Measurements from ENCODE around the gene D2HGDH. TPM values are rescaled to one million over a fixed set of nuclear protein-coding genes. Genes with fewer than 3 reads are reported as not detected.
"Not testable (repeated sequence)": the region's sequence is repeated elsewhere in the genome, so short reads cannot be mapped to it uniquely, and the experiment has no call there.

The D2HGDH gene
- total RNA-seq, 2 donors from 2014 or later: 38.7 to 55.3 TPM

DNA sequence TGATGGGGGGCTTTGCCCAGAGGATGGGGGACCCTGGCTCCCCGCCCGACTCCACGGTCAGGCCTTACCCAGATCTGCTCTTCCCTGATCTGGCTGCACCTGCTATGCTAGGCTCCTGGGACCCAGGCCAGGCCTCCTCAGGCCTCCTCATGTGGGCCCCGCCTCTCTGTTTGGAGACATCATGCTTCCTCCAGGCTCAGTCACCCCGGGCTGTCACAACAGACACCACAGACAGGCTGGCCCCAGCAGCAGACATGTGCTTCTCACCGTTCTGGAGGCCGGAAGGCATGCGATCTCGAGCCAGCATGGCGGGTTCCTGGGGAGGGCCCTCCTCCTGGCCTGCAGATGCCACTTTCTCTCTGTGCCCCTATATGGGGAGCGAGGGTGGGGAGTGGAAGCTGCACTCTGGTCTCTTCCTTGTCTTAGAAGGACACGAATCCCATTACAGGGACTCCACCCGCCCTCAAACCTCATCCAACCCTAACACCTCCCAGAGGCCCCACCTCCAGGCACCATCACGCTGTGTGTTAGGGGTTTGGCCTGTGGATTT lies 63.7 kb downstream of the D2HGDH start:
- DNase-seq (ENCODE audit: low spot score): no peak
- intact Hi-C loops (cut with DNase I): no loop called here
- Histone ChIP-seq H3K36me3 (no peaks in the 10 kb centered on the region), H3K4me3 (no peak overlapping the region), H3K27me3 (replicated peaks; ENCODE audit: insufficient read depth) (no peaks in the 10 kb centered on the region), H3K9me3 (no peaks in the 10 kb centered on the region), H3K4me1 (replicated peaks) (no peaks in the 10 kb centered on the region), H3K27ac (no peak overlapping the region)
- WGBS: 89% methylated on average over 14 of the region's 14 CpGs
- no peak for TF ChIP-seq POLR2AphosphoS5 (IDR thresholded peaks at IDR 0.05)
- TF ChIP-seq POLR2A (IDR thresholded peaks at IDR 0.05): no peak
- TF ChIP-seq, protein P1, sequence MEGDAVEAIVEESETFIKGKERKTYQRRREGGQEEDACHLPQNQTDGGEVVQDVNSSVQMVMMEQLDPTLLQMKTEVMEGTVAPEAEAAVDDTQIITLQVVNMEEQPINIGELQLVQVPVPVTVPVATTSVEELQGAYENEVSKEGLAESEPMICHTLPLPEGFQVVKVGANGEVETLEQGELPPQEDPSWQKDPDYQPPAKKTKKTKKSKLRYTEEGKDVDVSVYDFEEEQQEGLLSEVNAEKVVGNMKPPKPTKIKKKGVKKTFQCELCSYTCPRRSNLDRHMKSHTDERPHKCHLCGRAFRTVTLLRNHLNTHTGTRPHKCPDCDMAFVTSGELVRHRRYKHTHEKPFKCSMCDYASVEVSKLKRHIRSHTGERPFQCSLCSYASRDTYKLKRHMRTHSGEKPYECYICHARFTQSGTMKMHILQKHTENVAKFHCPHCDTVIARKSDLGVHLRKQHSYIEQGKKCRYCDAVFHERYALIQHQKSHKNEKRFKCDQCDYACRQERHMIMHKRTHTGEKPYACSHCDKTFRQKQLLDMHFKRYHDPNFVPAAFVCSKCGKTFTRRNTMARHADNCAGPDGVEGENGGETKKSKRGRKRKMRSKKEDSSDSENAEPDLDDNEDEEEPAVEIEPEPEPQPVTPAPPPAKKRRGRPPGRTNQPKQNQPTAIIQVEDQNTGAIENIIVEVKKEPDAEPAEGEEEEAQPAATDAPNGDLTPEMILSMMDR (IDR thresholded peaks at IDR 0.05): no peak

DNA sequence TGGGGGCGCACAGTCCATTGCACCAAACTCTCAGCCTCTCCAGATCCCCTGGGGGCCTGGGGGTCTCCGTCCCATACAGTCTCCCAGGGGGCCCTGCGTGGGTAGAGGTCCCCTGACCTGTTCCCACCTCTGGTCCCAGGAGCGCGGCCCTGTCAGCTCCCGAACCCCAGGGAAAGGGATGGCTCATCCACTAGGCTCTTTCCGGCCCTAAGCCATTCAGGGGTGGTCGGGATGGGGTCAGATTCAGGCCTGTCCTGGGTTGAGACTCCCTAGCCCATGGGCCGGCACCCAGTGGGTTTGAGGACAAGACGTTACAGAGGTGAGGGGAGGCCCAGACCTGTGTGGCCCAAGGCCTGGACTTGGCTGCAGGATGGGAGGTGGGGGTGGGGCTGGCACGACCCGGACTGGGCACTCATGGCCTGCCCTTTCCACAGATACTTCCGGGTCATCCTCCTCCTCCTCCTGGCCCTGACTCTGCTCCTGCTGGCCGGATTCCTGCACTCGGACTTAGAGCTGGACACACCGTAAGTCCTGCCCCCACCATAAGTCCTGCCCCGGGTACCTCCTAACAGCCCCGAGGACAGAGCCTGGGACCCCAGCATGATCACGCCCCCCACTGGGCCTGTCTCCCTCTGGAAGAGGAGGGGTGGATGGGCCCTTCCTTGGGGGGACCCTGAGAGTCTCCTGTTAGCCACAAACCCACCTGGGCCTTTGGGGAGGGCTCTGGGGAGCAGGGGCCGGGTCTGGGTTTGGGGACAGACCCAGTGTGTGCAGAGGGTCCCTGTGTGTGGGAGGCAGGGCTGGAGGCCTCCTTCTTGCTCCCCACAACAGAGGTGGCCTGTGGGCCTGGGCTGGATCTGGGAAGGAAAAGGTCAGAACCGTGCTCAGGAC lies 64.4 kb downstream of the D2HGDH start:
- no peak for DNase-seq (ENCODE audit: low spot score)

GRCh38 chr2:241799522-241800197 lies 65.2 kb downstream of the D2HGDH start:
- Histone ChIP-seq H3K27ac (no peak overlapping the region), H3K4me1 (replicated peaks) (peaks cover 4% of the 10 kb centered on the region), H3K36me3 (no peaks in the 10 kb centered on the region), H3K4me3 (no peak overlapping the region), H3K27me3 (replicated peaks; ENCODE audit: insufficient read depth) (no peaks in the 10 kb centered on the region), H3K9me3 (no peaks in the 10 kb centered on the region)
- intact Hi-C loops (cut with DNase I): no loop called here
- no peak for DNase-seq (ENCODE audit: low spot score)
- WGBS: 91% methylated on average over 8 of the region's 10 CpGs
- TF ChIP-seq, protein P1 (IDR thresholded peaks at IDR 0.05): no peak
- TF ChIP-seq POLR2AphosphoS5 (IDR thresholded peaks at IDR 0.05): no peak
- TF ChIP-seq POLR2A (IDR thresholded peaks at IDR 0.05): no peak

More for the DNA sequence above, 64.4 kb downstream of the D2HGDH start:
- Histone ChIP-seq H3K4me1 (replicated peaks) (peaks cover 4% of the 10 kb centered on the region), H3K27me3 (replicated peaks; ENCODE audit: insufficient read depth) (no peaks in the 10 kb centered on the region), H3K4me3 (no peak overlapping the region), H3K36me3 (no peaks in the 10 kb centered on the region), H3K9me3 (no peaks in the 10 kb centered on the region), H3K27ac (no peak overlapping the region)
- intact Hi-C loops (cut with DNase I): no loop called here
- WGBS: 90% methylated on average over 21 of the region's 21 CpGs
- no peak for TF ChIP-seq POLR2AphosphoS5 (IDR thresholded peaks at IDR 0.05)
- TF ChIP-seq, protein P1 (IDR thresholded peaks at IDR 0.05): no peak
- no peak for TF ChIP-seq POLR2A (IDR thresholded peaks at IDR 0.05)

GRCh38 chr2:241800198-241800903 lies 65.9 kb downstream of the D2HGDH start:
- intact Hi-C loops (cut with DNase I); H3K4me1 ChIP-seq (replicated peaks); H3K36me3 ChIP-seq; DNase-seq (ENCODE audit: low spot score); H3K27ac ChIP-seq; H3K4me3 ChIP-seq; H3K27me3 ChIP-seq (replicated peaks; ENCODE audit: insufficient read depth); H3K9me3 ChIP-seq: not testable (repeated sequence)
- 80% methylated on average over 35 of the region's 35 CpGs for WGBS

Measured in prostate gland (tissue), 2 donors.